SK-N-SH treated with all-trans-retinoic acid at 6 μM for 48 hours (cell line): ENCODE data around the gene ARMC2.

Experiments
- ATAC-seq: fragments of 200-7000 bp; cut with Tn5 transposase; 3 replicates; pipeline ENCODE4 v1.9.1; 2020; ENCODE audit warnings: mild to moderate bottlenecking, moderate library complexity
- ARNTL ChIP-seq: fragments of 450-650 bp; formaldehyde crosslinking; IDR thresholded peaks from 2 replicates; pipeline ENCODE4 v1.5.0; 2020; ENCODE audit warnings: low read depth, mild to moderate bottlenecking, moderate library complexity, borderline replicate concordance
- BACH2 ChIP-seq: fragments of 250-450 bp; sonication (Bioruptor Pico); IDR thresholded peaks from 2 replicates; pipeline ENCODE4 v1.9.0; 2021; ENCODE audit warnings: mild to moderate bottlenecking, borderline replicate concordance
- CSDC2 ChIP-seq: fragments of 250-450 bp; sonication (Bioruptor Pico); IDR thresholded peaks from 2 replicates; pipeline ENCODE4 v1.5.0; 2020; ENCODE audit warnings: mild to moderate bottlenecking, moderate library complexity
- ESRRG ChIP-seq: fragments of 250-450 bp; sonication (Bioruptor Pico); IDR thresholded peaks from 2 replicates; pipeline ENCODE4 v1.6.1; 2021; ENCODE audit warnings: mild to moderate bottlenecking
- GLIS3 ChIP-seq: fragments of 250-450 bp; sonication (Bioruptor Pico); IDR thresholded peaks from 2 replicates; pipeline ENCODE4 v1.5.0; 2020; ENCODE audit warnings: mild to moderate bottlenecking, moderate library complexity
- ISL1 ChIP-seq: fragments of 250-450 bp; sonication (Bioruptor Pico); IDR thresholded peaks from 2 replicates; pipeline ENCODE4 v2.1.2; 2022; ENCODE audit warnings: mild to moderate bottlenecking, moderate library complexity
- OSR1 ChIP-seq: fragments of 250-450 bp; sonication (Bioruptor Pico); IDR thresholded peaks from 2 replicates; pipeline ENCODE4 v1.8.0; 2022; ENCODE audit warnings: moderate library complexity, mild to moderate bottlenecking, inconsistent platforms
- PPARA ChIP-seq: fragments of 250-450 bp; sonication (Bioruptor Pico); IDR thresholded peaks from 2 replicates; pipeline ENCODE4 v1.5.0; 2020; ENCODE audit warnings: mild to moderate bottlenecking, borderline replicate concordance
- RARB ChIP-seq: fragments of 250-450 bp; sonication (Bioruptor Pico); IDR thresholded peaks from 2 replicates; pipeline ENCODE4 v1.8.0; 2021; ENCODE audit warnings: mild to moderate bottlenecking, moderate library complexity
- SNAI2 ChIP-seq: fragments of 250-450 bp; sonication (Bioruptor Pico); IDR thresholded peaks from 2 replicates; pipeline ENCODE4 v1.5.0; 2020; ENCODE audit warnings: mild to moderate bottlenecking, moderate library complexity
- TCF4 ChIP-seq: fragments of 250-450 bp; sonication (Bioruptor Pico); IDR thresholded peaks from 2 replicates; pipeline ENCODE4 v1.8.0; 2021; ENCODE audit warnings: mild to moderate bottlenecking, moderate library complexity, borderline replicate concordance
- TOX ChIP-seq: fragments of 250-450 bp; sonication (Bioruptor Pico); IDR thresholded peaks from 2 replicates; pipeline ENCODE4 v1.8.0; 2021; ENCODE audit warnings: mild to moderate bottlenecking, moderate library complexity, borderline replicate concordance
- ZC3H10 ChIP-seq: fragments of 250-450 bp; sonication (Bioruptor Pico); IDR thresholded peaks from 2 replicates; pipeline ENCODE4 v1.5.1; 2021; ENCODE audit warnings: mild to moderate bottlenecking, moderate library complexity
- ZFP3 ChIP-seq: fragments of 250-450 bp; sonication (Bioruptor Pico); IDR thresholded peaks from 2 replicates; pipeline ENCODE4 v1.5.0; 2020; ENCODE audit warnings: mild to moderate bottlenecking, moderate library complexity
- ZFP30 ChIP-seq: fragments of 450-650 bp; formaldehyde crosslinking; IDR thresholded peaks from 2 replicates; pipeline ENCODE4 v1.5.0; 2022; ENCODE audit warnings: mild to moderate bottlenecking, moderate library complexity
- ZNF565 ChIP-seq: fragments of 450-650 bp; formaldehyde crosslinking; conservative IDR thresholded peaks from 2 replicates; pipeline ENCODE4 v1.5.0; 2020; ENCODE audit warnings: low read depth, mild to moderate bottlenecking, moderate library complexity
- ZNF70 ChIP-seq: fragments of 450-650 bp; formaldehyde crosslinking; IDR thresholded peaks from 2 replicates; pipeline ENCODE4 v1.5.0; 2020; ENCODE audit warnings: mild to moderate bottlenecking, moderate library complexity
- ZNF8 ChIP-seq: fragments of 450-650 bp; formaldehyde crosslinking; IDR thresholded peaks from 2 replicates; pipeline ENCODE4 v1.5.0; 2020; ENCODE audit warnings: mild to moderate bottlenecking, moderate library complexity
- TF ChIP-seq, protein P1 (sequence below): fragments of 250-450 bp; sonication (Bioruptor Pico); IDR thresholded peaks from 2 replicates; pipeline ENCODE4 v1.8.0; 2020; ENCODE audit warnings: mild to moderate bottlenecking, moderate library complexity, borderline replicate concordance
- TF ChIP-seq, protein P2 (sequence below): fragments of 250-450 bp; sonication (Bioruptor Pico); IDR thresholded peaks from 2 replicates; pipeline ENCODE4 v1.8.0; 2021; ENCODE audit warnings: low read depth, mild to moderate bottlenecking, moderate library complexity, borderline replicate concordance
- TF ChIP-seq, protein P3 (sequence below): fragments of 250-450 bp; sonication (Bioruptor Pico); IDR thresholded peaks from 2 replicates; pipeline ENCODE4 v1.5.0; 2020; ENCODE audit warnings: mild to moderate bottlenecking, moderate library complexity
- TF ChIP-seq, protein P4 (sequence below): fragments of 250-450 bp; sonication (Bioruptor Pico); IDR thresholded peaks from 2 replicates; pipeline ENCODE4 v1.5.1; 2020; ENCODE audit warnings: low read depth, mild to moderate bottlenecking, moderate library complexity

Gene ARMC2

DNA sequence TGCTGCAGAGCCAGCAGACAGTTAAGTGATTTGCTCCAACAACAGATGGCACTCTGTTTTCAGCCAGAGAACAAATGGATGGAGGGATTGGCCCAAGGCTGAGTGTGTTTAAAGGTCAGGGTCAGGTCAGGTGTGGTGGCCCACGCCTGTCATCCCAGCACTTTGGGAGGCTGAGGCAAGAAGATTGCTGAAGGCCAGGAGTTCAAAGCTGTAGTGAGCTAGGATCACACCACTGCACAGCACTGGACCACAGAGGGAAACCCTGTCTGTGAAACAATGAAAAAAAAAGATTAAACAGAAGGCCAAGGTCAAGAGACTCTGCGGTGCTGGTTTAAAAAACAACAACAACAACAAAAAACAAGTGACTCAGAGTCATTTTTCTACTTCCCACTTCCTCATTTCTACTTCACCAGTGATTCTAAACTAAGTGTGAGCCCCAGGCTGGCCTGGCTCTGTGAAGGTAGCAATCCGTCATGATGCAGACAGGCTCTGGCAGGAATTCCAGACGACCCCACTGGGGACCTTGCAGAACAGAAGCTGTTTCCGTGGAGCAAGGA is 42.5 kb upstream of the ARMC2 start (continued):
- TF ChIP-seq ZNF70 (CRISPR knock-in tag) = no peak
- TF ChIP-seq ZFP30 (CRISPR knock-in tag) = no peak
- no peak for TF ChIP-seq PPARA (CRISPR knock-in tag)
- TF ChIP-seq SNAI2 = no peak

DNA sequence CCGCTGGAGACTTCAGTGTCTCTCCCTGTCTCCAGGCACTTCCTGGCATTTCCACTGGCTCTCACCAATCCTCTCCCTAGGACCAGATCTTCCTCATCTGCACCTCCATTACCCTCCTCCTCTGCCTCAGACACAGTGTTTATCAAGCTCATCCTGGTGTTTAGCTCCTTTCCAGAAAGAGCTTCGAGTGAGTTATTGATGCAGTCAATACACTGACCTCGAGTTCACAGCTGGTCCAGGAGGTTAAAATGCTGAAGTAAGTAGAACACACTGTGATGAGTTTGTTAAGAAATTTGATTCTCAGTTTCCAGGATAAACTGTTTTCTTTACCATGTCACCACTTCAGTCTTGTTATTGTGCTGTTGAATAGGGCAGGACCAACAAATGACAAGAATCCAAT is 42.1 kb upstream of the ARMC2 start:
- ATAC-seq = no peak; the same call in 2 of the 3 replicates
- TF ChIP-seq, protein P1, sequence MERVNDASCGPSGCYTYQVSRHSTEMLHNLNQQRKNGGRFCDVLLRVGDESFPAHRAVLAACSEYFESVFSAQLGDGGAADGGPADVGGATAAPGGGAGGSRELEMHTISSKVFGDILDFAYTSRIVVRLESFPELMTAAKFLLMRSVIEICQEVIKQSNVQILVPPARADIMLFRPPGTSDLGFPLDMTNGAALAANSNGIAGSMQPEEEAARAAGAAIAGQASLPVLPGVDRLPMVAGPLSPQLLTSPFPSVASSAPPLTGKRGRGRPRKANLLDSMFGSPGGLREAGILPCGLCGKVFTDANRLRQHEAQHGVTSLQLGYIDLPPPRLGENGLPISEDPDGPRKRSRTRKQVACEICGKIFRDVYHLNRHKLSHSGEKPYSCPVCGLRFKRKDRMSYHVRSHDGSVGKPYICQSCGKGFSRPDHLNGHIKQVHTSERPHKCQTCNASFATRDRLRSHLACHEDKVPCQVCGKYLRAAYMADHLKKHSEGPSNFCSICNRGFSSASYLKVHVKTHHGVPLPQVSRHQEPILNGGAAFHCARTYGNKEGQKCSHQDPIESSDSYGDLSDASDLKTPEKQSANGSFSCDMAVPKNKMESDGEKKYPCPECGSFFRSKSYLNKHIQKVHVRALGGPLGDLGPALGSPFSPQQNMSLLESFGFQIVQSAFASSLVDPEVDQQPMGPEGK (CRISPR knock-in tag) = no peak
- TF ChIP-seq PPARA (CRISPR knock-in tag) = no peak
- TF ChIP-seq CSDC2 (CRISPR knock-in tag) = no peak
- no peak for TF ChIP-seq ZFP30 (CRISPR knock-in tag)

DNA sequence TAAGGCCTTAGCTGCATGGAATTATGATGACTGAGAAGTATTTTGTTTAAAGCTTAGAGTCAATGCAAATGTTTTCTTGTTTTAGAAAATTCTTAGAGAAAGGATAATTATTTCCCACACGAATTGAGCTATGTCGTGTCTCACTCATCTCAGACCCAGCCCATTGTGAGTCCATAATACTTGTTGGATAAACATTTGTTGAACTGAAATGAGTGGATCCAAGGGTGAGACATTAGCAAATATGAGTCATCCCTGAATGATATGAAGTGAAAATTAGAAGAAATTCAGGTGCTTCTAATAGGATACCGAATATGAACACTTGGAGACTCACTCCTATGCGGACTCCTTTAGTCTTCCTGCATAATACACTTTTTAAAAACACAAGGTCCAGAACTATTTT is 41.6 kb upstream of the ARMC2 start:
- ATAC-seq = no peak
- TF ChIP-seq, protein P1 (CRISPR knock-in tag) = no peak
- TF ChIP-seq ISL1 (CRISPR knock-in tag) (no peak), GLIS3 (CRISPR knock-in tag) (no peak), PPARA (CRISPR knock-in tag) (no peak)

DNA sequence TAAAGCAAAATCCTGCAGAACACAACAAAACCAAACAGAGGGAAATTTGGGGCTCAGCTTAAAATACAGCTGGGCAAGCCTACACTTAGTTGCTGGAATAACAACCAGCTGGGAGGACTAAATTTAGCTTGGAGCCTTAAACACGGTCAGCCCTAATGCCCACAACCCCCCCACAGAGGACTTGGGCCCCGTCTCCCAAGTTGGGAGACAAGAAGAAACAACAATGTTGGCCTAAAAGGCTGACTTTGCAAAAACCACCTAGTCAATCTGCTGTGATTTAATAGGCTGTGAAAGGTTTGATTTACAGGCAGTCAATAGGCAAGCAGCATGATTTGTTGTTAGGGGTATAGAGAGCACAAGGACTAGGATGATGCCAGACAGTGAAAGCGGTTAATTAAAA is 40.3 kb upstream of the ARMC2 start:
- no peak for TF ChIP-seq ZNF565 (CRISPR knock-in tag)
- TF ChIP-seq ZFP30 (CRISPR knock-in tag) = no peak
- TF ChIP-seq, protein P2, sequence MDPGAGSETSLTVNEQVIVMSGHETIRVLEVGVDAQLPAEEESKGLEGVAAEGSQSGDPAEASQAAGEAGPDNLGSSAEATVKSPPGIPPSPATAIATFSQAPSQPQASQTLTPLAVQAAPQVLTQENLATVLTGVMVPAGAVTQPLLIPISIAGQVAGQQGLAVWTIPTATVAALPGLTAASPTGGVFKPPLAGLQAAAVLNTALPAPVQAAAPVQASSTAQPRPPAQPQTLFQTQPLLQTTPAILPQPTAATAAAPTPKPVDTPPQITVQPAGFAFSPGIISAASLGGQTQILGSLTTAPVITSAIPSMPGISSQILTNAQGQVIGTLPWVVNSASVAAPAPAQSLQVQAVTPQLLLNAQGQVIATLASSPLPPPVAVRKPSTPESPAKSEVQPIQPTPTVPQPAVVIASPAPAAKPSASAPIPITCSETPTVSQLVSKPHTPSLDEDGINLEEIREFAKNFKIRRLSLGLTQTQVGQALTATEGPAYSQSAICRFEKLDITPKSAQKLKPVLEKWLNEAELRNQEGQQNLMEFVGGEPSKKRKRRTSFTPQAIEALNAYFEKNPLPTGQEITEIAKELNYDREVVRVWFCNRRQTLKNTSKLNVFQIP (CRISPR knock-in tag) = no peak
- no peak for TF ChIP-seq OSR1 (CRISPR knock-in tag)
- no peak for TF ChIP-seq RARB (CRISPR knock-in tag)
- TF ChIP-seq CSDC2 (CRISPR knock-in tag) = no peak
- no peak for TF ChIP-seq GLIS3 (CRISPR knock-in tag)
- TF ChIP-seq ZNF8 = no peak
- TF ChIP-seq ESRRG = no peak
- no peak for TF ChIP-seq TCF4 (CRISPR knock-in tag)
- TF ChIP-seq ZC3H10 = no peak
- TF ChIP-seq BACH2 (CRISPR knock-in tag) = no peak
- no peak for TF ChIP-seq PPARA (CRISPR knock-in tag)
- no peak for ATAC-seq

DNA sequence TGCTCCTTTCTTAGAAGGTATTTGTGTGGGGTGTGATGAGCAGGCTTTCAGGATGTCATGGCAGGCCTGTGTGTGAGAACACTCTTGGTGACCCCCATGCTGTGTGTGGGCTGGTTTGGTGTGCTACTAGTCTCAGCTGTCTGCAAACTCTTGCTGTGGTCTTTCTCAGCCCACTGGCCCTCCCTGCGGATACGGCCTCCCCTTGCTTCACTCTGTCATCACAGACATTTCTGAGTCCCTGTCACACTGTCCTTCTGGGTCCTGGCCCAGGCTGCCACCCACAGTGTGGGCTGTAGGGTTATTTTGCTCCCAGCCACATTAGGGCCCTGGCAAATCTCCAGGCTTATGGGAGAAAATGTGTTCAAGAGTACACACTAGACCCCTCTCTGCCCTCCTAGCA is 39.0 kb upstream of the ARMC2 start:
- no peak for ATAC-seq
- TF ChIP-seq ARNTL (CRISPR knock-in tag) = no peak
- no peak for TF ChIP-seq ZFP3 (CRISPR knock-in tag)
- no peak for TF ChIP-seq ZNF565 (CRISPR knock-in tag)
- TF ChIP-seq, protein P3, sequence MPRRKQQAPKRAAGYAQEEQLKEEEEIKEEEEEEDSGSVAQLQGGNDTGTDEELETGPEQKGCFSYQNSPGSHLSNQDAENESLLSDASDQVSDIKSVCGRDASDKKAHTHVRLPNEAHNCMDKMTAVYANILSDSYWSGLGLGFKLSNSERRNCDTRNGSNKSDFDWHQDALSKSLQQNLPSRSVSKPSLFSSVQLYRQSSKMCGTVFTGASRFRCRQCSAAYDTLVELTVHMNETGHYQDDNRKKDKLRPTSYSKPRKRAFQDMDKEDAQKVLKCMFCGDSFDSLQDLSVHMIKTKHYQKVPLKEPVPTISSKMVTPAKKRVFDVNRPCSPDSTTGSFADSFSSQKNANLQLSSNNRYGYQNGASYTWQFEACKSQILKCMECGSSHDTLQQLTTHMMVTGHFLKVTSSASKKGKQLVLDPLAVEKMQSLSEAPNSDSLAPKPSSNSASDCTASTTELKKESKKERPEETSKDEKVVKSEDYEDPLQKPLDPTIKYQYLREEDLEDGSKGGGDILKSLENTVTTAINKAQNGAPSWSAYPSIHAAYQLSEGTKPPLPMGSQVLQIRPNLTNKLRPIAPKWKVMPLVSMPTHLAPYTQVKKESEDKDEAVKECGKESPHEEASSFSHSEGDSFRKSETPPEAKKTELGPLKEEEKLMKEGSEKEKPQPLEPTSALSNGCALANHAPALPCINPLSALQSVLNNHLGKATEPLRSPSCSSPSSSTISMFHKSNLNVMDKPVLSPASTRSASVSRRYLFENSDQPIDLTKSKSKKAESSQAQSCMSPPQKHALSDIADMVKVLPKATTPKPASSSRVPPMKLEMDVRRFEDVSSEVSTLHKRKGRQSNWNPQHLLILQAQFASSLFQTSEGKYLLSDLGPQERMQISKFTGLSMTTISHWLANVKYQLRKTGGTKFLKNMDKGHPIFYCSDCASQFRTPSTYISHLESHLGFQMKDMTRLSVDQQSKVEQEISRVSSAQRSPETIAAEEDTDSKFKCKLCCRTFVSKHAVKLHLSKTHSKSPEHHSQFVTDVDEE = no peak
- TF ChIP-seq, protein P4, sequence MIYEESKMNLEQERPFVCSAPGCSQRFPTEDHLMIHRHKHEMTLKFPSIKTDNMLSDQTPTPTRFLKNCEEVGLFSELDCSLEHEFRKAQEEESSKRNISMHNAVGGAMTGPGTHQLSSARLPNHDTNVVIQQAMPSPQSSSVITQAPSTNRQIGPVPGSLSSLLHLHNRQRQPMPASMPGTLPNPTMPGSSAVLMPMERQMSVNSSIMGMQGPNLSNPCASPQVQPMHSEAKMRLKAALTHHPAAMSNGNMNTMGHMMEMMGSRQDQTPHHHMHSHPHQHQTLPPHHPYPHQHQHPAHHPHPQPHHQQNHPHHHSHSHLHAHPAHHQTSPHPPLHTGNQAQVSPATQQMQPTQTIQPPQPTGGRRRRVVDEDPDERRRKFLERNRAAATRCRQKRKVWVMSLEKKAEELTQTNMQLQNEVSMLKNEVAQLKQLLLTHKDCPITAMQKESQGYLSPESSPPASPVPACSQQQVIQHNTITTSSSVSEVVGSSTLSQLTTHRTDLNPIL (CRISPR knock-in tag) = no peak
- TF ChIP-seq, protein P1 (CRISPR knock-in tag) = no peak
- no peak for TF ChIP-seq PPARA (CRISPR knock-in tag)
- TF ChIP-seq TOX (CRISPR knock-in tag) = no peak
- no peak for TF ChIP-seq ZNF70 (CRISPR knock-in tag)
- no peak for TF ChIP-seq CSDC2 (CRISPR knock-in tag)
- TF ChIP-seq ZNF8 = no peak
- no peak for TF ChIP-seq ZC3H10
